SK-N-SH treated with all-trans-retinoic acid at 6 μM for 48 hours (cell line): Measurements from ENCODE around the gene CHM.

Source experiments
- ARNTL ChIP-seq: fragments of 450-650 bp; formaldehyde crosslinking; IDR thresholded peaks from 2 replicates; pipeline ENCODE4 v1.5.0; 2020; ENCODE audit warnings: low read depth, mild to moderate bottlenecking, moderate library complexity, borderline replicate concordance
- BACH2 ChIP-seq: fragments of 250-450 bp; sonication (Bioruptor Pico); IDR thresholded peaks from 2 replicates; pipeline ENCODE4 v1.9.0; 2021; ENCODE audit warnings: mild to moderate bottlenecking, borderline replicate concordance
- CREB5 ChIP-seq: fragments of 250-450 bp; sonication (Bioruptor Pico); IDR thresholded peaks from 2 replicates; pipeline ENCODE4 v1.5.1; 2020; ENCODE audit warnings: low read depth, mild to moderate bottlenecking, moderate library complexity
- CSDC2 ChIP-seq: fragments of 250-450 bp; sonication (Bioruptor Pico); IDR thresholded peaks from 2 replicates; pipeline ENCODE4 v1.5.0; 2020; ENCODE audit warnings: mild to moderate bottlenecking, moderate library complexity
- ISL1 ChIP-seq: fragments of 250-450 bp; sonication (Bioruptor Pico); IDR thresholded peaks from 2 replicates; pipeline ENCODE4 v2.1.2; 2022; ENCODE audit warnings: mild to moderate bottlenecking, moderate library complexity
- OSR1 ChIP-seq: fragments of 250-450 bp; sonication (Bioruptor Pico); IDR thresholded peaks from 2 replicates; pipeline ENCODE4 v1.8.0; 2022; ENCODE audit warnings: moderate library complexity, mild to moderate bottlenecking, inconsistent platforms
- PATZ1 ChIP-seq: fragments of 250-450 bp; sonication (Bioruptor Pico); IDR thresholded peaks from 2 replicates; pipeline ENCODE4 v1.8.0; 2020; ENCODE audit warnings: mild to moderate bottlenecking, moderate library complexity, borderline replicate concordance
- TCF4 ChIP-seq: fragments of 250-450 bp; sonication (Bioruptor Pico); IDR thresholded peaks from 2 replicates; pipeline ENCODE4 v1.8.0; 2021; ENCODE audit warnings: mild to moderate bottlenecking, moderate library complexity, borderline replicate concordance
- TSHZ2 ChIP-seq: fragments of 250-450 bp; sonication (Bioruptor Pico); IDR thresholded peaks from 2 replicates; pipeline ENCODE4 v1.5.0; 2020; ENCODE audit warnings: mild to moderate bottlenecking, moderate library complexity
- ZC3H10 ChIP-seq: fragments of 250-450 bp; sonication (Bioruptor Pico); IDR thresholded peaks from 2 replicates; pipeline ENCODE4 v1.5.1; 2021; ENCODE audit warnings: mild to moderate bottlenecking, moderate library complexity
- ZFP3 ChIP-seq: fragments of 250-450 bp; sonication (Bioruptor Pico); IDR thresholded peaks from 2 replicates; pipeline ENCODE4 v1.5.0; 2020; ENCODE audit warnings: mild to moderate bottlenecking, moderate library complexity
- ZFP30 ChIP-seq: fragments of 450-650 bp; formaldehyde crosslinking; IDR thresholded peaks from 2 replicates; pipeline ENCODE4 v1.5.0; 2022; ENCODE audit warnings: mild to moderate bottlenecking, moderate library complexity

- no peak for TF ChIP-seq CREB5
- no peak for TF ChIP-seq TCF4 (CRISPR knock-in tag)
- no peak for TF ChIP-seq CSDC2
- TF ChIP-seq ZFP3 (CRISPR knock-in tag), result no peak
- no peak for TF ChIP-seq PATZ1 (CRISPR knock-in tag)
- no peak for TF ChIP-seq BACH2 (CRISPR knock-in tag)
- TF ChIP-seq ZC3H10 (CRISPR knock-in tag), result no peak
- TF ChIP-seq ARNTL (CRISPR knock-in tag), result no peak
- TF ChIP-seq ISL1, result no peak
- TF ChIP-seq OSR1 (CRISPR knock-in tag), result no peak
- TF ChIP-seq TSHZ2 (CRISPR knock-in tag), result no peak
- TF ChIP-seq ZFP30 (CRISPR knock-in tag), result no peak
Observed at GRCh38 chrX:85851418-85851817, 195.9 kb downstream of the CHM start.
